ENCODE data around the gene ALLC.

Gene ALLC

GRCh38 chr2:3628241-3628679 is 29.7 kb upstream of the ALLC start:
- TF ChIP-seq, protein P1, sequence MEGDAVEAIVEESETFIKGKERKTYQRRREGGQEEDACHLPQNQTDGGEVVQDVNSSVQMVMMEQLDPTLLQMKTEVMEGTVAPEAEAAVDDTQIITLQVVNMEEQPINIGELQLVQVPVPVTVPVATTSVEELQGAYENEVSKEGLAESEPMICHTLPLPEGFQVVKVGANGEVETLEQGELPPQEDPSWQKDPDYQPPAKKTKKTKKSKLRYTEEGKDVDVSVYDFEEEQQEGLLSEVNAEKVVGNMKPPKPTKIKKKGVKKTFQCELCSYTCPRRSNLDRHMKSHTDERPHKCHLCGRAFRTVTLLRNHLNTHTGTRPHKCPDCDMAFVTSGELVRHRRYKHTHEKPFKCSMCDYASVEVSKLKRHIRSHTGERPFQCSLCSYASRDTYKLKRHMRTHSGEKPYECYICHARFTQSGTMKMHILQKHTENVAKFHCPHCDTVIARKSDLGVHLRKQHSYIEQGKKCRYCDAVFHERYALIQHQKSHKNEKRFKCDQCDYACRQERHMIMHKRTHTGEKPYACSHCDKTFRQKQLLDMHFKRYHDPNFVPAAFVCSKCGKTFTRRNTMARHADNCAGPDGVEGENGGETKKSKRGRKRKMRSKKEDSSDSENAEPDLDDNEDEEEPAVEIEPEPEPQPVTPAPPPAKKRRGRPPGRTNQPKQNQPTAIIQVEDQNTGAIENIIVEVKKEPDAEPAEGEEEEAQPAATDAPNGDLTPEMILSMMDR (IDR thresholded peaks at IDR 0.05; ENCODE audit: low read depth, low read length), result no peak
- DNase-seq (ENCODE audit: extremely low read depth, low read depth), result no peak

DNA sequence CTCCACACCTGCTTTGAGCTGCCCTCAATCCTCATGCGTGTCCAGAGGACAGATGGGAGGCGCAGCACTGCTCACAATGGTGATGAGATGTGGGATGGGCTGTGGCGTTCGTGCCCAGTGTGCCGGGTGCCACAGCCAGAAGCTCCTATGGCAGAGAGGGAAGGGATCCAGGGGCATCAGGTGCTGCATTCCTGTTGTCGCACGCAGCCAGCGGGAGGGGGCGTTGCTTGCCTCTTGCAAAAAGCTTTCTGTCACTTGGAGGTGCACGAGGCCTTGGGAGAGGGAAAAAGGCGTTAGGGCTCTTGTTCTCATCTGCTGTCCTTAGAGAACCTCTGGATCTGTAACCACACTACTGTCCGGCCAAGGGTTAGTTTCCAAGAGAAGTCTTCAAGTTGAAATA is 29.2 kb upstream of the ALLC start:
- DNase-seq (ENCODE audit: extremely low read depth, low read depth), result no peak
- TF ChIP-seq, protein P1 (IDR thresholded peaks at IDR 0.05; ENCODE audit: low read depth, low read length), result no peak

GRCh38 chr2:3630631-3631030 is 27.4 kb upstream of the ALLC start:
- no peak for DNase-seq (ENCODE audit: extremely low read depth, low read depth)
- TF ChIP-seq, protein P1 (IDR thresholded peaks at IDR 0.05; ENCODE audit: low read depth, low read length), result no peak

DNA sequence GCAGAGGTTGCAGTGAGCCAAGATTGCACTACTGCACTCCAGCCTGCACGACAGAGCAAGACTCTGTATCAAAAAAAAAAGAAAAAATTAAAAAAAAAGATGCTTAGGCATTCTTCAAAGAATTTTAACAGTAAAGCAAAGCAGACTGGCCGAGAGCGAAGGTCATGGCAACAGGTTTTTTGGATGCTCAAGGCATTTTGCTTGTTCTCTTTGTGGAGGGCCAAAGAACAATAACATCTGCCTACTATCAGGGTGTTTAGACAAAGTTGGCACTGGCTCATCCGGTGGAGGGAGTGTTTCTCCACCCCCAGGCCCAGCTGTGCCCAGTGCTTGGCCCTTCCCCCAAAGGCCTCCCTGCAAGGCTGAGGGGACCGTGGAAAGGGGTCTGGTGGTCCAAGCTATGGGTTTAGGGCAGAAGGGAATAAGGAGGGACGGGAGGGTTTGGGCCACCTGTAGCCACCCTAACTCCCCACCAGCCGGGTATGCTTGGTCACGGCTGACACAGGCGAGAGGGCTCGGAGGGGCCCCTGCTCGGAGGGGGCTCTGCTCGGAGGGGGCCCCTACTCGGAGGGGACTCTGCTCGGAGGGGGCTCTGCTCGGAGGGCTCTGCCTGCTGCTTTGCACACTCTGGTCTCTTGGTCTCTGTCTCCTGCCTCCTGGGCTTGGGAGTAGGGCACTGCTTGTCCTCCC is 26.7 kb upstream of the ALLC start:
- DNase-seq (ENCODE audit: extremely low read depth, low read depth), result no peak
- TF ChIP-seq, protein P1 (IDR thresholded peaks at IDR 0.05; ENCODE audit: low read depth, low read length), result no peak

GRCh38 chr2:3631851-3632659 is 25.9 kb upstream of the ALLC start:
- TF ChIP-seq, protein P1 (IDR thresholded peaks at IDR 0.05; ENCODE audit: low read depth, low read length), result no peak
- DNase-seq (ENCODE audit: extremely low read depth, low read depth), result no peak

DNA sequence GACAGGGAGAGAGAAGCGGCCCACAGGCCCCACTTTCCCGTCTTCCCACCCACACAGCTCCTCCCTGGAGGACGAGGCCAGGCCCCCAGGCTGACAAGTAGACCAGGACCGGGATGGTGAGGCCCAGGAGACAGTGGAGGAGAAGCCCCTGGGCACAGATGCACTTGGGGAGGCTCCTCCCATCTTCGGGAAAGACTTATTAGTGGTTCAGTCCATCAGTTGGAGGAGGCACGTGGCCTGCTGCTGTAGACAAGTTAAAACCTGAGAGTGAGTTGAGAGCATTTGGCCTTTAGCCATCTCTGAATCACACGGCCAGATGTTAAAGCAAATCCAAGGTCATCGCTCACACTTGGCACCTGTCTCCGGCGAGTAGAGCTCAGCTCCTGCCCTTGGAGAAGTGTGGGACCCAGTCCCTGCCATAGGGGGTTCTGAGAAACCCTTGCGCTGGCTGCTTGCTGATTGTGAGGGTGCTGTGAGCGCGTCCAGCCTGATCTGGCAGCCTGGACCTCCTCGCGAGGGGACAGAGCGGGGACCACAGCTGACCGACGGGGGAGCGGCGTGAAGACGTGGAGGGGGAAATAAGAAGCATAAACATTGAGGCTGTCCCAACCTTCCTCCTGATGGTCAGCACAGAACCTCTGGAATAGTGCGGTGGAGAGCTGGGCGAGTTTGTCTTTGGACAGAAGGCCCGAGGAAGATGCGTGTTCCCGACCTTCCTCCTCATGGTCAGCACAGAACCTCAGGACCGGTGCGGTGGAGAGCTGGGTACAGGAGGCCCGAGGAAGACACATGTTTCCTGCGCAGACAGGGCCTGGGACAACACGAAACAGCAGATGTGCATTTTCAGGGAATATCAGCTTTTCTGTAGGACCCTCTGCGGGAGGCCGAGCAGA is 24.7 kb upstream of the ALLC start:
- no peak for DNase-seq (ENCODE audit: extremely low read depth, low read depth)
- TF ChIP-seq, protein P1 (IDR thresholded peaks at IDR 0.05; ENCODE audit: low read depth, low read length), result no peak
